HepG2 (cell line): ENCODE results near the gene KLHL21. TPM values are rescaled to one million over a fixed set of nuclear protein-coding genes. Genes with fewer than 3 reads are reported as not detected.

Experiments
- ADNP ChIP-seq: sonication (generic); formaldehyde crosslinking; IDR thresholded peaks from 2 replicates; pipeline ENCODE4 v1.4.0; 2020; ENCODE audit warnings: missing genetic modification reagents
- BORCS8-MEF2B ChIP-seq: sonication (generic); formaldehyde crosslinking; IDR thresholded peaks from 2 replicates; pipeline ENCODE4 v1.8.0; 2022; ENCODE audit warnings: mild to moderate bottlenecking, missing genetic modification reagents
- E2F1 ChIP-seq: sonication (generic); formaldehyde crosslinking; IDR thresholded peaks from 2 replicates; pipeline ENCODE4 v1.5.0; 2020; ENCODE audit warnings: missing genetic modification reagents
- HDAC2 ChIP-seq: sonication (generic); formaldehyde crosslinking; IDR thresholded peaks from 2 replicates; pipeline ENCODE4 v1.4.0; 2020; ENCODE audit warnings: missing genetic modification reagents
- KDM5B ChIP-seq: sonication (generic); formaldehyde crosslinking; IDR thresholded peaks from 2 replicates; pipeline ENCODE4 v1.4.0; 2020; ENCODE audit warnings: missing genetic modification reagents, mild to moderate bottlenecking, borderline replicate concordance
- MATR3 ChIP-seq: sonication (generic); formaldehyde crosslinking; IDR thresholded peaks from 2 replicates; pipeline ENCODE4 v1.4.0; 2020; ENCODE audit warnings: missing genetic modification reagents
- MED1 ChIP-seq: sonication (generic); formaldehyde crosslinking; IDR thresholded peaks from 2 replicates; pipeline ENCODE4 v1.4.0; 2020; ENCODE audit warnings: missing genetic modification reagents
- RAD21 ChIP-seq: fragments of 450-650 bp; formaldehyde crosslinking; IDR thresholded peaks from 2 replicates; pipeline ENCODE4 v1.5.0; 2020; ENCODE audit warnings: mild to moderate bottlenecking
- RARG ChIP-seq: sonication (generic); formaldehyde crosslinking; IDR thresholded peaks from 2 replicates; pipeline ENCODE4 v1.4.0; 2020; ENCODE audit warnings: low read depth, mild to moderate bottlenecking, missing genetic modification reagents
- SAP130 ChIP-seq: IDR thresholded peaks from 2 replicates; pipeline ENCODE4 v1.6.1; 2016; ENCODE audit warnings: low read depth
- SIN3A ChIP-seq: IDR thresholded peaks from 2 replicates; pipeline ENCODE4 v1.6.1; 2011; ENCODE audit warnings: low read depth, mild to moderate bottlenecking, control low read depth, low read length, borderline replicate concordance
- STAG1 ChIP-seq: sonication (generic); formaldehyde crosslinking; IDR thresholded peaks from 2 replicates; pipeline ENCODE4 v1.4.0; 2020; ENCODE audit warnings: missing genetic modification reagents
- TAF15 ChIP-seq: fragments of 200-400 bp; formaldehyde crosslinking; IDR thresholded peaks from one replicate; pipeline ENCODE4 v1.6.1; 2018; ENCODE audit warnings: mild to moderate bottlenecking, low read depth, low read length; ENCODE audit not compliant: poor library complexity, severe bottlenecking
- TGIF2 ChIP-seq: IDR thresholded peaks from 2 replicates; pipeline ENCODE4 v1.6.1; 2016; ENCODE audit warnings: control low read depth, missing compliant biosample characterization
- THAP7 ChIP-seq: sonication (generic); formaldehyde crosslinking; IDR thresholded peaks from 2 replicates; pipeline ENCODE4 v1.8.1; 2023; ENCODE audit warnings: mild to moderate bottlenecking, missing genetic modification reagents
- ZBTB20 ChIP-seq: sonication (generic); formaldehyde crosslinking; IDR thresholded peaks from 2 replicates; pipeline ENCODE4 v1.8.1; 2023; ENCODE audit warnings: missing genetic modification reagents, low read depth, mild to moderate bottlenecking, borderline replicate concordance
- ZBTB39 ChIP-seq: sonication (generic); formaldehyde crosslinking; IDR thresholded peaks from 2 replicates; pipeline ENCODE4 v1.5.0; 2020; ENCODE audit warnings: missing genetic modification reagents
- ZNF207 ChIP-seq: fragments of 450-650 bp; IDR thresholded peaks from 2 replicates; pipeline ENCODE4 v1.6.1; 2016; ENCODE audit warnings: antibody characterized with exemption, borderline replicate concordance
- ZNF232 ChIP-seq: sonication (generic); formaldehyde crosslinking; IDR thresholded peaks from 2 replicates; pipeline ENCODE4 v1.4.0; 2020; ENCODE audit warnings: missing genetic modification reagents, borderline replicate concordance
- ZNF30 ChIP-seq: sonication (generic); formaldehyde crosslinking; IDR thresholded peaks from 2 replicates; pipeline ENCODE4 v1.5.0; 2020; ENCODE audit warnings: mild to moderate bottlenecking, missing genetic modification reagents
- ZNF556 ChIP-seq: sonication (generic); formaldehyde crosslinking; IDR thresholded peaks from 2 replicates; pipeline ENCODE4 v1.4.0; 2020; ENCODE audit warnings: mild to moderate bottlenecking, missing genetic modification reagents, borderline replicate concordance
- ZNF770 ChIP-seq: sonication (generic); formaldehyde crosslinking; IDR thresholded peaks from 2 replicates; pipeline ENCODE4 v1.5.0; 2020; ENCODE audit warnings: mild to moderate bottlenecking, missing genetic modification reagents
- ZNF772 ChIP-seq: sonication (generic); formaldehyde crosslinking; IDR thresholded peaks from 2 replicates; pipeline ENCODE4 v1.5.0; 2020; ENCODE audit warnings: mild to moderate bottlenecking, missing genetic modification reagents
- ZNF816 ChIP-seq: sonication (generic); formaldehyde crosslinking; IDR thresholded peaks from 2 replicates; pipeline ENCODE4 v1.8.0; 2022; ENCODE audit warnings: missing genetic modification reagents, mild to moderate bottlenecking, borderline replicate concordance
- polyA plus RNA-seq, 8 experiments: library from polyadenylated mRNA; depleted of rRNA in 3 of 8; stranded (reverse) in 7 of 8; unstranded in 1 of 8; fragments of >200 nt; fragmentation: Illumina TruSeq in 4 of 8; extraction: Trizol in 4 of 8; gene quantifications; 2 replicates each; pipeline versions ENCODE4 v1.2.1 to v1.2.3, GENCODE V29; 2011 to 2016; ENCODE audit warnings: low read depth in 4 of 8, missing spikeins in 1 of 8, mixed read lengths in 1 of 8; ENCODE audit not compliant: insufficient read depth in 1 of 8
- total RNA-seq, 5 experiments: library from RNA; depleted of rRNA; stranded (reverse); fragments of >200 nt; fragmentation: Illumina TruSeq; extraction: Trizol; gene quantifications; 2 replicates each; pipeline ENCODE4 v1.2.3, GENCODE V29; 2016; ENCODE audit warnings: low read depth in 1 of 5
- TF ChIP-seq, protein P1 (sequence below): IDR thresholded peaks from 2 replicates; pipeline ENCODE4 v1.6.1; 2016

Gene KLHL21
- total and polyA plus RNA-seq, 2 of the 13 experiments (the other 11 are each of a cell fraction or from before 2014, with no cell fraction given): 14.8 to 25.0 TPM

DNA sequence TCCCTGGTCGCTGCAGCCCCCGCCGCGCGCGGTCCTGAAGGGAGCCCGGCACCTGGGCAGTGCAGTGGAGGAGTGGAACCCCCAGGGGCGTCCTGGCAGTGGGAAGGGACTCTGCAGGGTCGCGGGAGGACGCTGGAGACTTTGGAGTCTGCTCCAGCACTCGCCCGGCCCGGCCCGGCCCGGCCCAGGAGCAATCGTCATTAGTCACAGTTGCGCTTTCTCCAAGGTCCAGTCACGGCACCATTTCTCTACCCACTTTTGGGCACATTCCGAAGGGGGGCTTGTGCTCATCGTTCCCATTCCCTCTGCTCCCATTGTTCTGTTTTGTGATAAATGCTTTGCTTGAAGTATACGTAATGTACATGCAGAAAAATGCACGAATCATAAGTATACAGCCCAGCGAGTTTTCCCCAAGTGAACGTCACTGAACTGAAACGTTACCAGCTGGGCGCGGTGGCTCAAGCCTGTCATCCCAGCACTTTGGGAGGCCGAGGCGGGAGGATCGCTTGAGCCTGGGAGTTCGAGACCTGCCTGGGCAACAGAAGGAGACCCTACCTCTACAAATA is 23.0 kb upstream of the KLHL21 start (continued):
- TF ChIP-seq, protein P1, sequence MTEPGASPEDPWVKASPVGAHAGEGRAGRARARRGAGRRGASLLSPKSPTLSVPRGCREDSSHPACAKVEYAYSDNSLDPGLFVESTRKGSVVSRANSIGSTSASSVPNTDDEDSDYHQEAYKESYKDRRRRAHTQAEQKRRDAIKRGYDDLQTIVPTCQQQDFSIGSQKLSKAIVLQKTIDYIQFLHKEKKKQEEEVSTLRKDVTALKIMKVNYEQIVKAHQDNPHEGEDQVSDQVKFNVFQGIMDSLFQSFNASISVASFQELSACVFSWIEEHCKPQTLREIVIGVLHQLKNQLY (CRISPR knock-in tag): no peak
- 0 out of 2 replicates have a peak, but pooled peaks have one; percentile 4 for TF ChIP-seq ZNF556
- 0 out of 2 replicates have a peak, but pooled peaks have one; percentile 5 for TF ChIP-seq RAD21
- no peak for TF ChIP-seq ZNF30
- no peak for TF ChIP-seq MATR3 (CRISPR knock-in tag)
- no peak for TF ChIP-seq STAG1 (CRISPR knock-in tag)
- TF ChIP-seq ZBTB20 (CRISPR knock-in tag): 0 out of 2 replicates have a peak, but pooled peaks have one; percentile 27
- 0 out of 2 replicates have a peak, but pooled peaks have one; percentile 11 for TF ChIP-seq TGIF2 (CRISPR knock-in tag)
- TF ChIP-seq BORCS8-MEF2B (CRISPR knock-in tag): no peak
- no peak for TF ChIP-seq ZNF207
- TF ChIP-seq ZBTB39 (CRISPR knock-in tag): no peak
- TF ChIP-seq HDAC2 (CRISPR knock-in tag): no peak
- TF ChIP-seq MED1: 0 out of 2 replicates have a peak, but pooled peaks have one; percentile 11
- TF ChIP-seq ZNF772 (CRISPR knock-in tag): no peak
- TF ChIP-seq TAF15: no peak
- TF ChIP-seq ZNF232: no peak
- TF ChIP-seq E2F1: no peak
- TF ChIP-seq SAP130 (CRISPR knock-in tag): peak; percentile 53
- TF ChIP-seq KDM5B: 0 out of 2 replicates have a peak, but pooled peaks have one; percentile 6
- no peak for TF ChIP-seq ZNF816 (CRISPR knock-in tag)
- no peak for TF ChIP-seq SIN3A
- no peak for TF ChIP-seq ADNP
- no peak for TF ChIP-seq RARG
- no peak for TF ChIP-seq THAP7 (CRISPR knock-in tag)
- peak; percentile 90 for TF ChIP-seq ZNF770 (CRISPR knock-in tag)
